ENCODE measurements around the gene CES5A. TPM values are rescaled to one million over a fixed set of nuclear protein-coding genes. Genes with fewer than 3 reads are reported as not detected.

Gene CES5A
- total and polyA plus RNA-seq, 10 of the 15 experiments (the other 5 are each of a cell fraction or from before 2014, with no cell fraction given) = 0.19 TPM; not detected in 9

DNA sequence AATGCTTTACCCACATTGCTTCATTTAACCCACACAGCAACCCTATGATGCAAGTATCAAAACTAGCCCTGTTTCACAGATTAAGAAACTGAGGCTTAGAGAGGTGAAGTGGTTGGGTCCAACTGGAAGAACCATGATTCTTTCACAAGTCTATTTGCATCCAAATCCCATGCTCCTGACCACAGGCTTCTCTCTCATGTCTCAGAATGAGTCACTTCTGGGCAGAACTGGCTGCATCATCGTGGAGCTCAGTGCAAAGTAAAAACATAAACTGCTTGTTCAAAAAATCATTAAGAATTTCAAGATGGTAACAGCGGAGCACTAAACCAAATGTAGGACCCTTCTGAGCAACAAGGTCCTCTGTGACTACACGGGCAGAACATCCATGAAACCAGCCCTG lies 22.1 kb downstream of the CES5A start:
- ChIA-PET CTCF (no interaction called here), RAD21 (ENCODE audit: unreplicated experiment) (no interaction called here), POLR2A (no interaction called here), SMC1A (ENCODE audit: uncharacterized antibody, unreplicated experiment) (no interaction called here)
- ATAC-seq (no peak), DNase-seq (ENCODE audit: low read depth, low spot score) (no peak), FAIRE-seq (no peak)
- Histone ChIP-seq H3K79me2 (ENCODE audit: control insufficient read depth, insufficient read depth, low read length) (no peaks in the 10 kb centered on the region), H3K9ac (ENCODE audit: control insufficient read depth, insufficient read depth, low read length) (no peak overlapping the region), H3K4me1 (ENCODE audit: control insufficient read depth, insufficient read depth, low read length) (no peaks in the 10 kb centered on the region), H3K27ac (ENCODE audit: control insufficient read depth, insufficient read depth) (no peak overlapping the region), H3K4me3 (no peak overlapping the region), H3K4me2 (ENCODE audit: control insufficient read depth, insufficient read depth) (no peak overlapping the region), H3K36me3 (ENCODE audit: control insufficient read depth in 2 of 2, insufficient read depth in 2 of 2, low read length in 1 of 2) (no peaks in the 10 kb centered on the region), H2AFZ (ENCODE audit: control insufficient read depth, low read depth, low read length) (no peak overlapping the region), H4K20me1 (ENCODE audit: control insufficient read depth, insufficient read depth) (no peaks in the 10 kb centered on the region), H3K27me3 (replicated peaks in 1 of 2; ENCODE audit: control insufficient read depth in 2 of 2, insufficient read depth in 2 of 2, low read length in 1 of 2) (no peaks in the 10 kb centered on the region), H3K9me3 (replicated peaks; ENCODE audit: control insufficient read depth, insufficient read depth, low read length) (no peaks in the 10 kb centered on the region)
- intact Hi-C loops (cut with micrococcal nuclease; ENCODE audit: unreplicated experiment) = no loop called here
- no TSS peak for BruUV-seq (replicated peaks)
- in situ Hi-C loops (cut with MboI) = no loop called here
- 10% methylated on average over 3 of the region's 3 CpGs for WGBS (ENCODE audit: insufficient coverage, insufficient replicate concordance, low lambda C conversion rate, missing lambda C conversion rate)
- TF ChIP-seq PAX5 (IDR thresholded peaks at IDR 0.05; ENCODE audit: borderline replicate concordance, low read depth, low read length) (no peak), REST (IDR thresholded peaks at IDR 0.05; ENCODE audit: low read depth, low read length) (no peak), EP300 (IDR thresholded peaks at IDR 0.05; ENCODE audit: borderline replicate concordance in 1 of 2, control insufficient read depth in 1 of 2, low read depth in 2 of 2, low read length in 2 of 2) (no peak), SKIL (IDR thresholded peaks at IDR 0.05; ENCODE audit: low read depth, poor library complexity, severe bottlenecking) (no peak), ZBED1 (IDR thresholded peaks at IDR 0.05; ENCODE audit: borderline replicate concordance) (no peak), RAD51 (IDR thresholded peaks at IDR 0.05) (no peak), CTCF (IDR thresholded peaks at IDR 0.05 in 2 of 3, conservative IDR thresholded peaks at IDR 0.05 in 1 of 3; ENCODE audit: control insufficient read depth in 2 of 3, extremely low read depth in 1 of 3, insufficient read depth in 1 of 3, low read depth in 3 of 3, low read length in 3 of 3) (no peak), NR2C1 (IDR thresholded peaks at IDR 0.05) (no peak), MTA3 (IDR thresholded peaks at IDR 0.05; ENCODE audit: borderline replicate concordance, low read length) (no peak)
- TF ChIP-seq, protein P1, sequence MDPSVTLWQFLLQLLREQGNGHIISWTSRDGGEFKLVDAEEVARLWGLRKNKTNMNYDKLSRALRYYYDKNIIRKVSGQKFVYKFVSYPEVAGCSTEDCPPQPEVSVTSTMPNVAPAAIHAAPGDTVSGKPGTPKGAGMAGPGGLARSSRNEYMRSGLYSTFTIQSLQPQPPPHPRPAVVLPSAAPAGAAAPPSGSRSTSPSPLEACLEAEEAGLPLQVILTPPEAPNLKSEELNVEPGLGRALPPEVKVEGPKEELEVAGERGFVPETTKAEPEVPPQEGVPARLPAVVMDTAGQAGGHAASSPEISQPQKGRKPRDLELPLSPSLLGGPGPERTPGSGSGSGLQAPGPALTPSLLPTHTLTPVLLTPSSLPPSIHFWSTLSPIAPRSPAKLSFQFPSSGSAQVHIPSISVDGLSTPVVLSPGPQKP (IDR thresholded peaks at IDR 0.05; ENCODE audit: low read depth, low read length) = no peak
- TF ChIP-seq, protein P2, sequence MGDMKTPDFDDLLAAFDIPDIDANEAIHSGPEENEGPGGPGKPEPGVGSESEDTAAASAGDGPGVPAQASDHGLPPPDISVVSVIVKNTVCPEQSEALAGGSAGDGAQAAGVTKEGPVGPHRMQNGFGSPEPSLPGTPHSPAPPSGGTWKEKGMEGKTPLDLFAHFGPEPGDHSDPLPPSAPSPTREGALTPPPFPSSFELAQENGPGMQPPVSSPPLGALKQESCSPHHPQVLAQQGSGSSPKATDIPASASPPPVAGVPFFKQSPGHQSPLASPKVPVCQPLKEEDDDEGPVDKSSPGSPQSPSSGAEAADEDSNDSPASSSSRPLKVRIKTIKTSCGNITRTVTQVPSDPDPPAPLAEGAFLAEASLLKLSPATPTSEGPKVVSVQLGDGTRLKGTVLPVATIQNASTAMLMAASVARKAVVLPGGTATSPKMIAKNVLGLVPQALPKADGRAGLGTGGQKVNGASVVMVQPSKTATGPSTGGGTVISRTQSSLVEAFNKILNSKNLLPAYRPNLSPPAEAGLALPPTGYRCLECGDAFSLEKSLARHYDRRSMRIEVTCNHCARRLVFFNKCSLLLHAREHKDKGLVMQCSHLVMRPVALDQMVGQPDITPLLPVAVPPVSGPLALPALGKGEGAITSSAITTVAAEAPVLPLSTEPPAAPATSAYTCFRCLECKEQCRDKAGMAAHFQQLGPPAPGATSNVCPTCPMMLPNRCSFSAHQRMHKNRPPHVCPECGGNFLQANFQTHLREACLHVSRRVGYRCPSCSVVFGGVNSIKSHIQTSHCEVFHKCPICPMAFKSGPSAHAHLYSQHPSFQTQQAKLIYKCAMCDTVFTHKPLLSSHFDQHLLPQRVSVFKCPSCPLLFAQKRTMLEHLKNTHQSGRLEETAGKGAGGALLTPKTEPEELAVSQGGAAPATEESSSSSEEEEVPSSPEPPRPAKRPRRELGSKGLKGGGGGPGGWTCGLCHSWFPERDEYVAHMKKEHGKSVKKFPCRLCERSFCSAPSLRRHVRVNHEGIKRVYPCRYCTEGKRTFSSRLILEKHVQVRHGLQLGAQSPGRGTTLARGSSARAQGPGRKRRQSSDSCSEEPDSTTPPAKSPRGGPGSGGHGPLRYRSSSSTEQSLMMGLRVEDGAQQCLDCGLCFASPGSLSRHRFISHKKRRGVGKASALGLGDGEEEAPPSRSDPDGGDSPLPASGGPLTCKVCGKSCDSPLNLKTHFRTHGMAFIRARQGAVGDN (IDR thresholded peaks at IDR 0.05) = no peak
